Osteoblast (primary cell): Measurements from ENCODE around the gene SLC1A7. TPM values are rescaled to one million over a fixed set of nuclear protein-coding genes. Genes with fewer than 3 reads are reported as not detected.

Experiments used
- DNase-seq: peaks from one replicate; pipeline ENCODE4 v3.0.0; 2011; ENCODE audit warnings: low spot score, mixed read lengths; ENCODE audit not compliant: insufficient read length; ENCODE audit errors: missing footprints
- H2AFZ ChIP-seq: 2 replicates; pipeline ENCODE4 v1.6.0; 2011; ENCODE audit warnings: mild to moderate bottlenecking, low read length
- H3K27ac ChIP-seq: 2 replicates; pipeline ENCODE4 v1.5.1; 2011; ENCODE audit warnings: mild to moderate bottlenecking, low read depth, low read length, moderate library complexity
- H3K27me3 ChIP-seq: 2 replicates; pipeline ENCODE4 v1.6.0; 2012; ENCODE audit warnings: mild to moderate bottlenecking, control low read depth, inconsistent platforms, low read length, moderate library complexity; ENCODE audit not compliant: insufficient read depth
- H3K36me3 ChIP-seq: 2 replicates; pipeline ENCODE4 v1.5.1; 2011; ENCODE audit warnings: mild to moderate bottlenecking, low read length, control low read depth, moderate library complexity; ENCODE audit not compliant: insufficient read depth
- H3K4me1 ChIP-seq: 2 replicates; pipeline ENCODE4 v1.5.1; 2011; ENCODE audit warnings: mild to moderate bottlenecking, low read length, control low read depth, moderate library complexity; ENCODE audit not compliant: insufficient read depth
- H3K4me2 ChIP-seq: 2 replicates; pipeline ENCODE4 v1.6.0; 2011; ENCODE audit warnings: mild to moderate bottlenecking, low read length; ENCODE audit not compliant: insufficient read depth
- H3K4me3 ChIP-seq: fragments of 200-600 bp; sonication (generic); 3 replicates; pipeline ENCODE4 v1.5.1; 2012; ENCODE audit warnings: mild to moderate bottlenecking, low read length, inconsistent platforms; ENCODE audit not compliant: insufficient read depth
- H3K79me2 ChIP-seq: 2 replicates; pipeline ENCODE4 v1.6.0; 2012; ENCODE audit warnings: mild to moderate bottlenecking, low read length, control low read depth, inconsistent platforms; ENCODE audit not compliant: insufficient read depth
- H3K9me3 ChIP-seq: 2 replicates; pipeline ENCODE4 v1.5.1; 2011; ENCODE audit warnings: low read depth, low read length, control low read depth
- H4K20me1 ChIP-seq: 2 replicates; pipeline ENCODE4 v1.6.0; 2012; ENCODE audit warnings: mild to moderate bottlenecking, low read length, control low read depth; ENCODE audit not compliant: insufficient read depth
- total RNA-seq: library from RNA; depleted of rRNA; stranded (reverse); fragments of >200 nt; gene quantifications from 2 replicates; pipeline ENCODE4 v1.2.3, GENCODE V29; 2012
- TF ChIP-seq, protein P1 (sequence below): IDR thresholded peaks from 2 replicates; pipeline ENCODE4 v1.5.1; 2011; ENCODE audit warnings: mild to moderate bottlenecking, low read depth, low read length, moderate library complexity; ENCODE audit errors: extremely low read depth

Gene SLC1A7
- total RNA-seq, 1 donor: 0.36 TPM

- peak; percentile 96 for DNase-seq
- Histone ChIP-seq H3K27me3 (no peaks in the 10 kb centered on the region), H3K27ac (peak overlapping the region; percentile 73), H3K36me3 (no peaks in the 10 kb centered on the region), H3K79me2 (no peaks in the 10 kb centered on the region), H3K4me1 (peaks cover 24% of the 10 kb centered on the region), H3K9me3 (peaks cover 18% of the 10 kb centered on the region), H4K20me1 (no peaks in the 10 kb centered on the region), H3K4me2 (peak overlapping the region; percentile 22), H2AFZ (no peak overlapping the region), H3K4me3 (no peak overlapping the region)
- TF ChIP-seq, protein P1, sequence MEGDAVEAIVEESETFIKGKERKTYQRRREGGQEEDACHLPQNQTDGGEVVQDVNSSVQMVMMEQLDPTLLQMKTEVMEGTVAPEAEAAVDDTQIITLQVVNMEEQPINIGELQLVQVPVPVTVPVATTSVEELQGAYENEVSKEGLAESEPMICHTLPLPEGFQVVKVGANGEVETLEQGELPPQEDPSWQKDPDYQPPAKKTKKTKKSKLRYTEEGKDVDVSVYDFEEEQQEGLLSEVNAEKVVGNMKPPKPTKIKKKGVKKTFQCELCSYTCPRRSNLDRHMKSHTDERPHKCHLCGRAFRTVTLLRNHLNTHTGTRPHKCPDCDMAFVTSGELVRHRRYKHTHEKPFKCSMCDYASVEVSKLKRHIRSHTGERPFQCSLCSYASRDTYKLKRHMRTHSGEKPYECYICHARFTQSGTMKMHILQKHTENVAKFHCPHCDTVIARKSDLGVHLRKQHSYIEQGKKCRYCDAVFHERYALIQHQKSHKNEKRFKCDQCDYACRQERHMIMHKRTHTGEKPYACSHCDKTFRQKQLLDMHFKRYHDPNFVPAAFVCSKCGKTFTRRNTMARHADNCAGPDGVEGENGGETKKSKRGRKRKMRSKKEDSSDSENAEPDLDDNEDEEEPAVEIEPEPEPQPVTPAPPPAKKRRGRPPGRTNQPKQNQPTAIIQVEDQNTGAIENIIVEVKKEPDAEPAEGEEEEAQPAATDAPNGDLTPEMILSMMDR: no peak
Measured at GRCh38 chr1:53108646-53109580, 33.5 kb downstream of the SLC1A7 start.

- Histone ChIP-seq H3K4me2 (peak overlapping the region; percentile 32), H3K27ac (peak overlapping the region; percentile 73)
Measured at GRCh38 chr1:53107570-53108322, 34.7 kb downstream of the SLC1A7 start.

DNA sequence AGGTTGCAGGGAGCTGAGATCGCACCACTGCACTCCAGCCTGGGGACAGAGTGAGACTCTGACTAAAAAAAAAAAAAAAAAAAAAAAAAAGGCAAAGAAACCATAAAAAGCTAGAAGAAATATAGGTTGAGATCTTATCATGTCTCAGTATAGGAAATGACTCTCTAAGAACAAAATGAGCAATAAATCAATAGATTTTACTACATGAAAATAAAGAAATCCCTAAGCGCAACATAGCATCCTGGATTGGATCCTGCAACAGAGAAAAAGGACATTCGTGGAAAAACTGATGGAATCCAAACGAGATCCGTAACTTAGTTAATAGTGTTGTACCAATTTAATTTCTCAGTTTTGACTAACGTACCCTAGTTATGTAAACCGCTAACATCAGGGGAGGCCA lies 35.3 kb downstream of the SLC1A7 start:
- no peak overlapping the region for H3K4me3 ChIP-seq
- no peaks in the 10 kb centered on the region for H3K36me3 ChIP-seq
- no peaks in the 10 kb centered on the region for H3K79me2 ChIP-seq
- peak overlapping the region; percentile 73 for H3K27ac ChIP-seq
- H4K20me1 ChIP-seq: no peaks in the 10 kb centered on the region
- no peaks in the 10 kb centered on the region for H3K27me3 ChIP-seq
- H2AFZ ChIP-seq: no peak overlapping the region
- H3K4me2 ChIP-seq: peak overlapping the region; percentile 32
- DNase-seq: no peak
- peaks cover 18% of the 10 kb centered on the region for H3K4me1 ChIP-seq
- peaks cover 15% of the 10 kb centered on the region for H3K9me3 ChIP-seq
- TF ChIP-seq, protein P1: no peak

More at GRCh38 chr1:53107570-53108322, 34.7 kb downstream of the SLC1A7 start:
- peak; percentile 94 for DNase-seq
- no peaks in the 10 kb centered on the region for H3K79me2 ChIP-seq
- no peak overlapping the region for H2AFZ ChIP-seq
- no peaks in the 10 kb centered on the region for H4K20me1 ChIP-seq
- H3K9me3 ChIP-seq: peaks cover 18% of the 10 kb centered on the region
- no peaks in the 10 kb centered on the region for H3K36me3 ChIP-seq
- H3K27me3 ChIP-seq: no peaks in the 10 kb centered on the region
- H3K4me3 ChIP-seq: no peak overlapping the region
- TF ChIP-seq, protein P1: no peak
- H3K4me1 ChIP-seq: peaks cover 20% of the 10 kb centered on the region
